GM19468 (cell line): ENCODE measurements around the gene GOLGA5.

Experiments
- ATAC-seq: cut with Tn5 transposase; IDR thresholded peaks from one replicate; pipeline ENCODE4 v1.9.1; 2021; ENCODE audit warnings: mild to moderate bottlenecking, moderate library complexity, moderate number of reproducible peaks; ENCODE audit not compliant: unreplicated experiment; ENCODE audit errors: extremely low read depth

The GOLGA5 gene

DNA sequence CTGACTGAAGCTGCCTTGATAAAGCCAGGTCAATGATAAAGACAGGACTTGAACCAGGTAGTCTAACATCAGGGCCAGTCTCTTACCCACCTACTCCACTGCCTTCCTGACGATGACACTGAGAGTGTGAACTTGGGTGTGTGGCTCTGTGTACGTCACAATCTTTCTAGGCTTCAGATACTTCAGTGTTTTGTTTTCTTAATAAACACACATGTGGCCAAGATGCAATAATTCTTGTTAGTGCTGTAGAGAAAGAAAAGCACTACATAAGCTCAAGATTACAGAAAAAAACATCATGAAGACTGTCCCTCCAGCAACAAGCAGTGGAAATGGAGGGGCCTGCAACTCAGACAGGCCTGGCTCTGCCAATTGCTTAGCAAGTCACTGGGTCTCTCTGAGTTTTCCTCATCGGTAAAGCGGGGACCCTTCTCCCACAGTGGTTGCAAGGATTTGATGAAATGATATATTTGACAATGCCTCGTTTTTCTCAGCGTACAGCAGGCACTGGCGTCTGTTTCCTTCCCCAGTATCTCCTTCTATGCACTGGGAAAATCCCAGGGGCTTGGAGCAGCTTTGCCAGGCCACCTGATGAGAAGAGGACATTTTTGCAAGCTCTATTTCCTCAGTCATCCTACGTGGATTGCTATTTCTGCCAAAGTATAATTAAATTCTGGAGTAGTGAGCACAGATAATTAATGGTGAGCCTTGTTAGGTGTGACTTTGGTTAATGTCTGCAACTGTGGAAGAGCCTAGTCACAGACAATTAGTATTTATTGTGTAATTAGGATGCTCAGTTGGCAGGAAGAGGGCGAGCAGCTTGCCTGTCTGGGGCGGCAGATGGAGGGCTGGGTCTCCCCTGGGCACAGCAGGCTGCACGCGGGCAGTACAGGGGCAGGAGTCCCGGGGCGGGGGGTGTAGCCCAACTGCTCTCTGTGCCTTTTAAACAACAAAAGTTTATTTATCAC, 73.1 kb downstream of the GOLGA5 start:
- ATAC-seq, result no peak

DNA sequence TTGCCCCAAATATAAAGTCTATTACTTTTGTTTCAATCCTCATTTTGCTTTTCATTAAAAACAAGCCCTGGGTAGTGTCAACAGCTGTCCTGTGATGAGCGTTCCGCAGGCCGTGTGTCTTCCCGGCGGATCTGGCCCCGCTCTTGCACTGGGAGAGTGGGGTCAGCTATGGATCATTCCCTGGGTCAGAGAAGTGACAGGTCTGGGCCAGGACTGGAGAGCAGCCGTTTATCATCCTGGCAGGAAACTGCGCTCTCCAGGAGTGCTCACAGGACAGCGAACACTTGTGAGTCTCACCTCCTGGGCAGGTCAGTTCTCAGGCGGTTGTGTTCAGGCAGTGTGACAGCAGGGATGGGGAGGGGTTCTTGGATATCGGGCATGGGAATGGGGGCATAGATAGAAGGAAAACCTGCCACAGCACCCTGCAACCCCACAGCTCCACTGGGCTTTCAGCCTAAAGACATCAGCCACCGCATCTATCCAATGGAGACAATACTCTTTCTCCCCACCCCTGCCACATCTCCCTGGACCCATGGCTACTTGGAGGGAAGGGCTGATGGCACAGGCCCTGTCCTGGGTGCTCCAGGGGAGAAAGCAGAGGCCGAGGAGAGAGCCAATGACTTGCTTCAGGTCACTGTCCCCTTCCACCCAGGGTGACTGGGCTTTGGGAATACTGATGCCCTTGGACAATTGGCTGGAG, 81.0 kb downstream of the GOLGA5 start:
- ATAC-seq, result no peak

DNA sequence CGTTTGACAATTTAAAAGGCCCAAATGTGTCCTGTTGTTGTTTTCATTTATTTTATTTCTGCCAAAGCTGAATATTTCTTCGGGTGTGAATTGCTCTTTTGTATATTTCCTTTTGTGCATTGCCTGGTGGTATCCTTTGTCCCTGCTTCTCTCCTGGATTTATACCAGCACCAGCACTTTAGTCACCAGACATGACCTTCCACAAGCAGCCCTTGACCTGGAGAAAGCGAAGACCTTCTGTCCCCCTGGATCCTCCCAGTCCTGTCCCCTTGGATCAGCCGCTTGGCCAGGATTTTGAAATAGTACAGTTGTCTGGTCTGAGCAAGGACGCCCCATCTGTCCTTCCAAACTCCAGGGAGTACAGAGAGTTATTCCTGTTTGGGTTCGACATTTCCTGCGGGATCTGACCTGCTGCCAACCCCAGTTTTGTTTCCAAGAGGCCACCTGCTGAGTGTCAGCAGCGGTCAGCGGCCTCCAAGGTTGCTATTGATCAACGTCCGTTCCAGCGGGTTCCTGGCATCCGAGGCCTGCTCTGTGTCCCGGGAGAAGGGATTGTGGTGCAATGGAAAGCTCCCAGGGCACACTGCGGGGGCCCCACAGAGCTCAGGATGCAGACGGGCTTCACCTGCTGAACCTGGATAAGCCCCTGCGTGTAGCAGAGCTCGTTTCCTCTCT, 83.8 kb downstream of the GOLGA5 start:
- no peak for ATAC-seq

DNA sequence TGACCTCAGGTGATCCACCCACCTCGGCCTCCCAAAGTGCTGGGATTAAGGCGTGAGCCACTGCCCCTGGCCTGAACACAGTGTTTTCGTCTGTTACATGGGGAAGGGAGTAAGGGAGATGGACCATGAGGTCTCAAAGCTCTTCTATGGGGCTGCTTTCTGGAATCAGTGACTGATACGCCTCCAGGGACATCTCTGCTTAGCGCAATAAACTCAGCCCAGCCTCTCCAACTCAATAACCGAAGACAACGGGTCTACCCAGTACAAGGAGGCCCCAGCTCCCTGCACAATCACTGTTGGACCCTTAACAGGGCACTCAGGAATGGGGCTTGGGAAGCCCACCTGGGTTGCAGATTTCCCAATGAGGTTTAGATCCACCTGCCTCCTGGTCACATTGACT, 86.2 kb downstream of the GOLGA5 start:
- ATAC-seq, result no peak

DNA sequence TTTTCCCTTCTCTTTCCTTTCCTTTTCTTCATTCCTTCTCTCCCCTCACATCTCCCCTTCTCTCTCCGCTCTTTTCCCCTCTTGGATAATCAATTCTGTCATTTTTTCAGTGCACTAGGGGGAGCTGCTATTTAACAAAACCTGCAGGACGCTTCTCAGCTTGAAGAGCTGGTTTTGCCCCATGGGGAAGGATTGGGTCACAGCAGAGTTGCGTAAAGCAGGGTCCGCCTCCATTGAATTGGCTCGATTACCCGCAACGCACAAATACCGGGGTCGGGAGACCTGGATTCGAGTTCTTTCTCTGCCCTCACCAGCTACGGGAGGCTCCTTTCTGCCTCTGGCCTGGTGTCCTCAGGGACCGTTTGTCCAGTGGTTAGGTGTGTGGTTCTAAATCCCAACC, 86.7 kb downstream of the GOLGA5 start:
- no peak for ATAC-seq

DNA sequence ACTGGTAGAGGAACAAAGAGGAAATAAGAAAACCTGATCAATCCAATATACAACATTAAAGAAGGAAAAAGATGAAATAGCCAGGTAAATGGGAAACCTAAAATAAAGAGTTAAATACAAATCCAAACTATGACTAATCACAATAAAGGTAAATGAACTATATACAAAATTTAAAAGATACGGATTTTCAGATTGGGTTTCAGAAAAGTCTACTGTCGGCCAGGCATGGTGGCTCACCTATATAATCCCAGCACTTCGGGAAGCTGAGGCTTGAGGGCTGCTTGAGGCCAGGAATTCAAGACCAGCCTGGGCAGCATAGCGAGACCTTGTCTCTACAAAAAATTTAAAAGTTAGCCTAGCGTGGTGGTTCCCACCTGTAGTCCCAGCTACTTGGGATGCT, 89.0 kb downstream of the GOLGA5 start:
- ATAC-seq, result no peak

DNA sequence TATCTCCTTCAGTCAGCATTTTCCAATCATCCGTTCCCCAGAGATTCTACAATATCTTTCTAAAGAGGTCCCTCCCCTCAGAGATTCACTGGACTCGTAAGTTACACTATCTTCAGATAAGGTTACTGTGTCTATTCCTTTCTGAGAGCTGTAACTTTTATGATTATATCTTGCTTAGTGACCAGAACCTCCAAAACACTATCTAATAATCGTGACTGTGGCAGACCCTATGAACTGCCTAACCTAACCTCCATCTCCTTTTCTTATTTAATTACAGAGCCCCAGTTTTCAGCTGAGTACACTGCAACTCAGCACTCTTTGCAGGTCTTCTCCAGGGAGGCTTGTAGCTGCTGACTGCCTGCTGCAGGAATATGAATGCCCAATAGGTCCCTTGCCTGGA, 90.3 kb downstream of the GOLGA5 start:
- ATAC-seq, result no peak

DNA sequence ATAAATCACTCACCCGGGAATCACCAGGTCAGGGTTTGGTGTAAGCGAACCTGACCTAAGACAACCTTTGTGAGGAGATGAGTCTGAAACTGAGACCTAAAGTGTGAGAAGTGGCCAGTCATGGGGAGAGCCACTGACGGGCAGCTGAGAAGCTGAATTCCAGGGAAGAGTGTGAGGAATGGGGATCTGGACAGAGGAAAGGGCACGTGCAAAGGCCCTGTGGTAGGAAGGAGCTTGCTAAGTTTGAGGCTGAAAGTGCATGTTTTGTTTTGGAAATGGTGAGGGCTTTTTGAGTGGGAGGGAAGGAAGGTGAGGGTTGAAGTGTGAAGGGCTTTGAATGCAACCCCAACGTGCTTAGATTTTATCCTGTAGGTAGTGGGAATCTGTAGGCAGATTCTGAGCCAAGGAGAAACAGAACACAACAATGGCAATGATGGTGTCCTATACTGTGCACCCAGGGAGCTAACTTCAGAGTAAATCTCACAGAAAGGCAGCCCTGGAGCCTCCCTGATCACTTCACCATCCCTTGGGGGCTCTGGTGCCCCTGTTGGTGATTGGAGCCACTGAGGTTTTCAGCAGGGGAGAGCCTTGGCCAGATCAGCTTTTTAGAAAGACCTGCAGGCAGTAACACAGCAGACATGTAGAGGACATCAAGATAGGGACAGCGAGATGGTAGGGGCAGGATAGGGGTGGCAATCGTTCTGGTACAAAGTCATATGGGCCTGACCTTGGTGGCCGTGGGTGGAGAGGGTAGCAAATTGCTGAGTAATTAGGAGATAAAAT, 91.4 kb downstream of the GOLGA5 start:
- ATAC-seq, result no peak

DNA sequence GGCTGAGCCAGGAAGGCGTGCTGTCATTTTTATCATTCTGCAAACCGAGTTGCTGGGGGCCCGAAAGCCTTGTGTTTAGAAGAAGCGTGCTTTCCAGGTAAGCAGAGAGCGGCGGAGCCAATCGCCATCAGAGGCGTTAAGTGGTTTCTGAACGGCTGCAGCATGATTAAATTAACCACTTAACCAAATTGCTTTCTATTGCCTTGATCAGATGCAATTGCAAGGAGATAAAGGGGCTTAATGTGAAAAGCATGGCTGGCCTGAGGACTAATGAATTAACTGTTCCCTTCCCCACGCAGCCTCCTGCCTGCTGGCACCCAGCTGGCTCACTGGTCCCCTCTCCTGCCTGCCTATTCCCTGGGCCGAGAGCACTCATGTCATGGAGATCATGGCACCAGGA, 92.2 kb downstream of the GOLGA5 start:
- no peak for ATAC-seq

DNA sequence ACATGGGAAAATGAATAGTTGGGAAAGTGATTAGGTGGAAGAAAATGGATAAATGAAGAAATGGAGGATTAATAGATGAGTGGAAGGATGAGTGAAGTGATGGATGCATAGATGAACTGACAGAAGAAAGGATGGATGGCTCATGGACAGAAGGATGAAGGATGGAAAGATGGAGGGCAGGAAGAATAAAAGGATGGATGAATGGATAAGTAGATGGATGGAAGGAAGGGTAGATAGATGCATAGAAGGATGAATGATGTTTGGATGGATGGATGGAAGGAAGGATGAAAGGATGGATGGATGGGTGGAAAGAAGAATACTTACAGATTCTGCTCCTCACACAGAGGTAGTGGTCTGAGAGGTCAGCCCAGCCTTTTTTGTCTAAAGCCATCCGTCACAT, 93.1 kb downstream of the GOLGA5 start:
- ATAC-seq, result no peak

DNA sequence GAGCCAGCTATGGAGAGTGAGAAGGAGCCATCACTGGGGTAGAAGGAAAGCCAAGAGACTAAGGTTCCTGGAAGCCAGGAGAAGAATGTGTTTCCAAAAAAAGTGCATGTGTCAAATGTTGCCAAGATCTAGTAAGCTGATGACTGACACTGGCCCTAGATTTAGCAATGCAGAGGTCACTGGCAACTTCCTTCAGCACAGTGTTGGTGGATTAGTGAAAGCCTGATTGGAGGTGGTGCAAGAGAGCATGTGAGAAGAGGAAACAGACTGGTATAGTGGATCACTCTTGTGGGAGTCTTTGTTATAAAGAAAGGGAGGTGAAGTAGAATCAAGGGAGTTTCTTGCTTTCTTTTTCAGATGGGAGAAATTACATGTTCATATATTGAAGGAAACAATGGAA, 94.8 kb downstream of the GOLGA5 start:
- no peak for ATAC-seq
